Measurements from ENCODE around the gene DGKK. TPM values are rescaled to one million over a fixed set of nuclear protein-coding genes. Genes with fewer than 3 reads are reported as not detected.

Gene DGKK
- total and polyA plus RNA-seq, 2 experiments from 2014 or later, result 0.15 to 0.27 TPM

GRCh38 chrX:50492720-50493119 lies 22.1 kb upstream of the DGKK start:
- no peak for DNase-seq (ENCODE audit: low read depth in 1 of 2, low spot score in 1 of 2)

GRCh38 chrX:50484662-50485061 lies 14.0 kb upstream of the DGKK start:
- no peak for DNase-seq (ENCODE audit: low read depth in 1 of 2, low spot score in 1 of 2)
- no peak overlapping the region for H3K4me3 ChIP-seq
- no peak for TF ChIP-seq CTCF (IDR thresholded peaks at IDR 0.05; ENCODE audit: low read depth, low read length)
- H3K27ac ChIP-seq, result no peak overlapping the region
- H3K4me1 ChIP-seq (ENCODE audit: low read depth), result no peaks in the 10 kb centered on the region
- H3K9me3 ChIP-seq (ENCODE audit: low read depth), result no peaks in the 10 kb centered on the region
- H3K36me3 ChIP-seq, result no peaks in the 10 kb centered on the region
- no peaks in the 10 kb centered on the region for H3K27me3 ChIP-seq

More at GRCh38 chrX:50492720-50493119, 22.1 kb upstream of the DGKK start:
- TF ChIP-seq CTCF (IDR thresholded peaks at IDR 0.05; ENCODE audit: low read depth, low read length), result no peak
- no peaks in the 10 kb centered on the region for H3K4me1 ChIP-seq (ENCODE audit: low read depth)
- no peak overlapping the region for H3K27ac ChIP-seq
- no peaks in the 10 kb centered on the region for H3K9me3 ChIP-seq (ENCODE audit: low read depth)
- H3K4me3 ChIP-seq, result no peak overlapping the region
- H3K27me3 ChIP-seq, result no peaks in the 10 kb centered on the region
- H3K36me3 ChIP-seq, result no peaks in the 10 kb centered on the region

- no peak overlapping the region for H3K27ac ChIP-seq
- H3K4me1 ChIP-seq (ENCODE audit: low read depth), result no peaks in the 10 kb centered on the region
- no peaks in the 10 kb centered on the region for H3K9me3 ChIP-seq (ENCODE audit: low read depth)
- no peaks in the 10 kb centered on the region for H3K27me3 ChIP-seq
- H3K4me3 ChIP-seq, result no peak overlapping the region
- DNase-seq (ENCODE audit: low read depth in 1 of 2, low spot score in 1 of 2), result no peak
- TF ChIP-seq CTCF (IDR thresholded peaks at IDR 0.05; ENCODE audit: low read depth, low read length), result no peak
- no peaks in the 10 kb centered on the region for H3K36me3 ChIP-seq
Measured at GRCh38 chrX:50483283-50483682, 12.7 kb upstream of the DGKK start.

GRCh38 chrX:50475208-50475607 lies 4.6 kb upstream of the DGKK start:
- DNase-seq (ENCODE audit: low read depth in 1 of 2, low spot score in 1 of 2), result no peak
- no peaks in the 10 kb centered on the region for H3K36me3 ChIP-seq
- no peaks in the 10 kb centered on the region for H3K9me3 ChIP-seq (ENCODE audit: low read depth)
- no peaks in the 10 kb centered on the region for H3K4me1 ChIP-seq (ENCODE audit: low read depth)
- H3K27ac ChIP-seq, result no peak overlapping the region
- TF ChIP-seq CTCF (IDR thresholded peaks at IDR 0.05; ENCODE audit: low read depth, low read length), result no peak
- no peak overlapping the region for H3K4me3 ChIP-seq
- H3K27me3 ChIP-seq, result peaks cover 11% of the 10 kb centered on the region

- peaks cover 40% of the 10 kb centered on the region for H3K27me3 ChIP-seq
- TF ChIP-seq CTCF (IDR thresholded peaks at IDR 0.05; ENCODE audit: low read depth, low read length), result no peak
Measured at GRCh38 chrX:50471390-50471789, 765 bp upstream of the DGKK start.

GRCh38 chrX:50469206-50469605 lies 1.4 kb downstream of the DGKK start:
- no peak for TF ChIP-seq CTCF (IDR thresholded peaks at IDR 0.05; ENCODE audit: low read depth, low read length)
- Histone ChIP-seq H3K36me3 (no peaks in the 10 kb centered on the region), H3K27ac (no peak overlapping the region), H3K9me3 (ENCODE audit: low read depth) (no peaks in the 10 kb centered on the region), H3K4me1 (ENCODE audit: low read depth) (no peaks in the 10 kb centered on the region), H3K4me3 (peak overlapping the region; percentile 8), H3K27me3 (peaks cover 40% of the 10 kb centered on the region)
- DNase-seq (ENCODE audit: low read depth in 1 of 2, low spot score in 1 of 2), result no peak

More at GRCh38 chrX:50471390-50471789, 765 bp upstream of the DGKK start:
- H3K4me3 ChIP-seq, result peak overlapping the region; percentile 25
- no peaks in the 10 kb centered on the region for H3K4me1 ChIP-seq (ENCODE audit: low read depth)
- no peak overlapping the region for H3K27ac ChIP-seq
- no peaks in the 10 kb centered on the region for H3K36me3 ChIP-seq
- peak in 1 of 2 donors; percentile 11 for DNase-seq (ENCODE audit: low read depth in 1 of 2, low spot score in 1 of 2)
- H3K9me3 ChIP-seq (ENCODE audit: low read depth), result no peaks in the 10 kb centered on the region

Measured in cardiac muscle cell (in vitro differentiated cells and primary cell).